H9 (cell line): ENCODE measurements around the gene C11orf21. TPM values are rescaled to one million over a fixed set of nuclear protein-coding genes. Genes with fewer than 3 reads are reported as not detected.

Source experiments
- DNase-seq: peaks from one replicate; pipeline ENCODE4 v3.0.0-alpha.2; 2017
- H2AFZ ChIP-seq: one replicate; pipeline ENCODE4 v1.6.1; 2013; ENCODE audit warnings: mild to moderate bottlenecking, low read length, control low read depth, moderate library complexity
- H2AK5ac ChIP-seq: 2 replicates; pipeline ENCODE4 v1.6.1; 2013; ENCODE audit warnings: low read length, control low read depth, mixed read lengths; ENCODE audit not compliant: insufficient read length
- H2BK120ac ChIP-seq: one replicate; pipeline ENCODE4 v1.6.1; 2013; ENCODE audit warnings: low read depth, mild to moderate bottlenecking, low read length, control low read depth, inconsistent platforms; ENCODE audit not compliant: poor library complexity, severe bottlenecking
- H2BK12ac ChIP-seq: 2 replicates; pipeline ENCODE4 v1.6.1; 2013; ENCODE audit warnings: low read length, control low read depth, mixed read lengths, low read depth; ENCODE audit not compliant: insufficient read length
- H2BK15ac ChIP-seq: 2 replicates; pipeline ENCODE4 v1.6.1; 2013; ENCODE audit warnings: low read depth, low read length, control low read depth
- H2BK20ac ChIP-seq: one replicate; pipeline ENCODE4 v1.6.1; 2013; ENCODE audit warnings: low read depth, mild to moderate bottlenecking, low read length, control low read depth, inconsistent platforms; ENCODE audit not compliant: poor library complexity, severe bottlenecking
- H2BK5ac ChIP-seq: 2 replicates; pipeline ENCODE4 v1.6.1; 2013; ENCODE audit warnings: low read length, control low read depth, mixed read lengths; ENCODE audit not compliant: insufficient read length
- H3K14ac ChIP-seq: 2 replicates; pipeline ENCODE4 v1.6.1; 2013; ENCODE audit warnings: low read length, control low read depth; ENCODE audit not compliant: insufficient read depth
- H3K18ac ChIP-seq: 2 replicates; pipeline ENCODE4 v1.6.1; 2013; ENCODE audit warnings: low read depth, mild to moderate bottlenecking, mixed read lengths, low read length, control low read depth; ENCODE audit not compliant: insufficient read length
- H3K23ac ChIP-seq: 2 replicates; pipeline ENCODE4 v1.6.1; 2013; ENCODE audit warnings: low read length, control low read depth, mixed read lengths, low read depth; ENCODE audit not compliant: insufficient read length
- H3K23me2 ChIP-seq: 2 replicates; pipeline ENCODE4 v1.6.1; 2013; ENCODE audit warnings: low read depth, mild to moderate bottlenecking, mixed read lengths, low read length, control low read depth; ENCODE audit not compliant: insufficient read length, poor library complexity, severe bottlenecking
- H3K27ac ChIP-seq: 2 replicates; pipeline ENCODE4 v1.5.1; 2013; ENCODE audit warnings: low read length, control low read depth, mixed read lengths, low read depth; ENCODE audit not compliant: insufficient read length
- H3K27me3 ChIP-seq: 2 replicates; pipeline ENCODE4 v1.6.1; 2013; ENCODE audit warnings: low read length, control low read depth, inconsistent platforms; ENCODE audit not compliant: insufficient read depth
- H3K4ac ChIP-seq: 2 replicates; pipeline ENCODE4 v1.6.1; 2013; ENCODE audit warnings: low read depth, mild to moderate bottlenecking, control low read depth, inconsistent platforms, low read length, moderate library complexity
- H3K4me1 ChIP-seq: 2 replicates; pipeline ENCODE4 v1.6.1; 2013; ENCODE audit warnings: low read length, control low read depth, inconsistent platforms; ENCODE audit not compliant: insufficient read depth
- H3K4me2 ChIP-seq: 2 replicates; pipeline ENCODE4 v1.6.1; 2013; ENCODE audit warnings: low read length, control low read depth, mixed read lengths; ENCODE audit not compliant: insufficient read length, insufficient read depth
- H3K56ac ChIP-seq: 2 replicates; pipeline ENCODE4 v1.6.1; 2013; ENCODE audit warnings: low read depth, mild to moderate bottlenecking, mixed read lengths, low read length, control low read depth; ENCODE audit not compliant: insufficient read length
- H3K79me1 ChIP-seq: 2 replicates; pipeline ENCODE4 v1.6.1; 2013; ENCODE audit warnings: low read depth, mild to moderate bottlenecking, moderate library complexity, low read length, control low read depth, inconsistent platforms; ENCODE audit not compliant: insufficient read depth, poor library complexity, severe bottlenecking
- H3K79me2 ChIP-seq: 2 replicates; pipeline ENCODE4 v1.6.1; 2013; ENCODE audit warnings: low read length, control low read depth, inconsistent platforms; ENCODE audit not compliant: insufficient read depth
- H3K9ac ChIP-seq: 2 replicates; pipeline ENCODE4 v1.6.1; 2013; ENCODE audit warnings: low read length, control low read depth, mixed read lengths; ENCODE audit not compliant: insufficient read length; ENCODE audit errors: extremely low read depth
- H3K9me3 ChIP-seq: one replicate; pipeline ENCODE4 v1.6.1; 2013; ENCODE audit warnings: low read depth, low read length, inconsistent platforms; ENCODE audit not compliant: control insufficient read depth
- H3T11ph ChIP-seq: one replicate; pipeline ENCODE4 v1.6.1; 2013; ENCODE audit warnings: mild to moderate bottlenecking, low read length, control low read depth, inconsistent platforms
- H4K20me1 ChIP-seq: one replicate; pipeline ENCODE4 v1.6.1; 2013; ENCODE audit not compliant: control insufficient read depth, insufficient read length, insufficient read depth
- H4K5ac ChIP-seq: 2 replicates; pipeline ENCODE4 v1.6.1; 2013; ENCODE audit warnings: low read depth, mild to moderate bottlenecking, mixed read lengths, low read length, control low read depth; ENCODE audit not compliant: insufficient read length
- H4K8ac ChIP-seq: replicated peaks from 2 replicates; pipeline ENCODE4 v1.6.1; 2013; ENCODE audit warnings: low read length, control low read depth, mixed read lengths, low read depth; ENCODE audit not compliant: insufficient read length
- H4K91ac ChIP-seq: 2 replicates; pipeline ENCODE4 v1.6.1; 2013; ENCODE audit warnings: low read depth, mild to moderate bottlenecking, moderate library complexity, mixed read lengths, low read length, control low read depth; ENCODE audit not compliant: insufficient read length
- H3K27ac Mint-ChIP-seq, 3 experiments: 2 replicates in 2 of 3; 3 replicates in 1 of 3; pipeline ENCODE4 v1.8.0; 2020 to 2021; ENCODE audit warnings: mixed read lengths in 3 of 3, mild to moderate bottlenecking in 1 of 3, moderate library complexity in 1 of 3
- H3K27me3 Mint-ChIP-seq: 2 replicates; pipeline ENCODE4 v1.8.0; 2021; ENCODE audit warnings: low read depth, mild to moderate bottlenecking, moderate library complexity, mixed read lengths
- H3K36me3 Mint-ChIP-seq, 3 experiments: 2 replicates in 2 of 3; 3 replicates in 1 of 3; pipeline ENCODE4 v1.8.0; 2020 to 2021; ENCODE audit warnings: low read depth in 3 of 3, mixed read lengths in 3 of 3; ENCODE audit not compliant: insufficient read depth in 1 of 3
- H3K4me1 Mint-ChIP-seq, 2 experiments: 2 replicates each; pipeline ENCODE4 v1.8.0; 2020; ENCODE audit warnings: mixed read lengths in 2 of 2
- H3K4me3 Mint-ChIP-seq, 2 experiments: 2 replicates in 1 of 2; 3 replicates in 1 of 2; pipeline ENCODE4 v1.8.0; 2020 to 2021; ENCODE audit warnings: mild to moderate bottlenecking in 2 of 2, mixed read lengths in 2 of 2, moderate library complexity in 1 of 2
- H3K9me3 Mint-ChIP-seq, 2 experiments: 2 replicates in 1 of 2; 3 replicates in 1 of 2; pipeline ENCODE4 v1.8.0; 2020; ENCODE audit warnings: mild to moderate bottlenecking in 2 of 2, mixed read lengths in 2 of 2, moderate library complexity in 1 of 2
- WGBS: extraction: QIAGEN DNeasy Blood & Tissue Kit; methylation state at CpG from one replicate; pipeline ENCODE4 v1.1.7; 2013; ENCODE audit warnings: missing lambda C conversion rate, low lambda C conversion rate, mixed read lengths; ENCODE audit not compliant: insufficient read length; ENCODE audit errors: extremely low coverage; 5-methylcytosine and 5-hydroxymethylcytosine counted together
- total RNA-seq: library from RNA; stranded (reverse); gene quantifications from 2 replicates; pipeline ENCODE4 v1.2.1, GENCODE V29; 2021
- TF ChIP-seq, protein P1 (sequence below): fragments of 200-600 bp; sonication (generic); conservative IDR thresholded peaks from 3 replicates; pipeline ENCODE4 v1.8.0; 2021; ENCODE audit warnings: antibody characterized with exemption, mild to moderate bottlenecking

The C11orf21 gene
- total RNA-seq, 1 experiment from 2014 or later: not detected

DNA sequence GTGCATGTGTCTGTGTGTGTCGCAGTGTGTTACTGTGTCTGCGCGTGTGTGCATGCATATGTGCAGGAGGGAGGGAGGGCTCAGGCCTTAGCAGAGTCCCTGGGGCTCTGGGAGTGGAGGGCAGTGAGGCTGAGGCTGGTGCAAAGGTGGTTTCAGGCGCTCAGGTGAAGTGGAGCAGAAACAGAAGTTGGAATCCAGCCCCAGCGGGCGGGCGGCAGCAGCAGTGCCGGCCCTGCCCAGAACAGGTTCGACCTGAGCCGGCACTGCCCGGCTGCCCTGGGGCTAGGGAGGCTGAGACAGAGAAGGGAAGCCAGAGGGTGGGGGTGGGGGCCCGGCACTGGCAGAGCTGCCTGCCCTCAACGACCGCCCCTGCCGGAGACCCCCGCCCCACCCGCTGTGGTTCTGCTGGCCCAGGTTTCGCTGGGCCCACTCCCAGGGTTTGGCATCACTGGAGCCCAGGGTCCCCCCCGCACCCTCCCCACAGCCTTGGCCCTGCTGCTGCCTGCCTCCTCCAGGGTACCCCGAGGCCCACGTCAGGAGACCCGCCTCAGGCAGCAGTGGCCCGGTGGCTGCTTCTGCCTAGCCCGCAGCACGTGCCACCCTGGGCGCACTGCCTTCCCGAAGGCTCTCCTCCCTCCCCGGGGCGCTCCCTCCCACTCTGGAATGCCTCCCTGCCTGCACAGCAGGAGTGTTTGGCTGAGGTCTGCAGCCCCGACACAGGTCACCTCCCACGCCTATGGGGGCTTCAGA, 44.6 kb downstream of the C11orf21 start:
- H3K4ac ChIP-seq: no peak overlapping the region
- no peaks in the 10 kb centered on the region for H3K23me2 ChIP-seq
- TF ChIP-seq, protein P1, sequence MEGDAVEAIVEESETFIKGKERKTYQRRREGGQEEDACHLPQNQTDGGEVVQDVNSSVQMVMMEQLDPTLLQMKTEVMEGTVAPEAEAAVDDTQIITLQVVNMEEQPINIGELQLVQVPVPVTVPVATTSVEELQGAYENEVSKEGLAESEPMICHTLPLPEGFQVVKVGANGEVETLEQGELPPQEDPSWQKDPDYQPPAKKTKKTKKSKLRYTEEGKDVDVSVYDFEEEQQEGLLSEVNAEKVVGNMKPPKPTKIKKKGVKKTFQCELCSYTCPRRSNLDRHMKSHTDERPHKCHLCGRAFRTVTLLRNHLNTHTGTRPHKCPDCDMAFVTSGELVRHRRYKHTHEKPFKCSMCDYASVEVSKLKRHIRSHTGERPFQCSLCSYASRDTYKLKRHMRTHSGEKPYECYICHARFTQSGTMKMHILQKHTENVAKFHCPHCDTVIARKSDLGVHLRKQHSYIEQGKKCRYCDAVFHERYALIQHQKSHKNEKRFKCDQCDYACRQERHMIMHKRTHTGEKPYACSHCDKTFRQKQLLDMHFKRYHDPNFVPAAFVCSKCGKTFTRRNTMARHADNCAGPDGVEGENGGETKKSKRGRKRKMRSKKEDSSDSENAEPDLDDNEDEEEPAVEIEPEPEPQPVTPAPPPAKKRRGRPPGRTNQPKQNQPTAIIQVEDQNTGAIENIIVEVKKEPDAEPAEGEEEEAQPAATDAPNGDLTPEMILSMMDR: no peak
- peak overlapping the region; percentile 59; the same call in 1 of the 2 replicates for H3K14ac ChIP-seq
- H2BK5ac ChIP-seq: no peak overlapping the region
- H3K27me3 ChIP-seq: no peaks in the 10 kb centered on the region
- H2AK5ac ChIP-seq: no peak overlapping the region
- no peak overlapping the region for H4K91ac ChIP-seq
- no peak overlapping the region for H3K27ac ChIP-seq
- no peaks in the 10 kb centered on the region for H3K79me2 ChIP-seq
- no peak overlapping the region for H2BK20ac ChIP-seq
- no peak overlapping the region for H3K4me2 ChIP-seq
- H3K4me1 ChIP-seq: no peaks in the 10 kb centered on the region
- peak; percentile 20 for DNase-seq
- H3K18ac ChIP-seq: no peak overlapping the region
- H3K9me3 ChIP-seq: no peaks in the 10 kb centered on the region
- no peak overlapping the region for H2BK12ac ChIP-seq
- peaks cover 0 to 9% of the 10 kb centered on the region in 2 experiments; a peak in 2 of 5 replicates for H3K9me3 Mint-ChIP-seq
- no peak overlapping the region for H2BK120ac ChIP-seq
- H4K8ac ChIP-seq: no peak overlapping the region
- H3K27me3 Mint-ChIP-seq: peaks cover 50% of the 10 kb centered on the region
- H3K79me1 ChIP-seq: no peaks in the 10 kb centered on the region
- no peak overlapping the region for H4K5ac ChIP-seq
- H4K20me1 ChIP-seq: peaks cover 2% of the 10 kb centered on the region
- H3K56ac ChIP-seq: no peak overlapping the region
- H3K36me3 Mint-ChIP-seq: no peaks in the 10 kb centered on the region; a peak in 1 of 7 replicates
- H3K4me1 Mint-ChIP-seq: no peaks in the 10 kb centered on the region
- H3K23ac ChIP-seq: no peak overlapping the region
- no CpG with 5 or more reads among the region's 31 CpGs for WGBS
- H3T11ph ChIP-seq: no peak overlapping the region
- no peak overlapping the region for H2AFZ ChIP-seq
- H3K4me3 Mint-ChIP-seq: no peak overlapping the region
- H2BK15ac ChIP-seq: no peak overlapping the region
- no peak overlapping the region for H3K9ac ChIP-seq
- H3K27ac Mint-ChIP-seq: no peak overlapping the region; a peak in 1 of 7 replicates
